Stimulated activated CD8-positive, alpha-beta memory T cell treated with anti-CD3 and anti-CD28 coated beads, Interleukin-7, amount 100 ng/mL, for 4 hours (primary cell): Measurements from ENCODE around the gene ABCA2.

Experiments
- DNase-seq, 2 donors: peaks; one replicate each; pipeline ENCODE4 v3.0.0-alpha.2; 2020; ENCODE audit warnings: low read depth in 2 of 2

Gene ABCA2

DNA sequence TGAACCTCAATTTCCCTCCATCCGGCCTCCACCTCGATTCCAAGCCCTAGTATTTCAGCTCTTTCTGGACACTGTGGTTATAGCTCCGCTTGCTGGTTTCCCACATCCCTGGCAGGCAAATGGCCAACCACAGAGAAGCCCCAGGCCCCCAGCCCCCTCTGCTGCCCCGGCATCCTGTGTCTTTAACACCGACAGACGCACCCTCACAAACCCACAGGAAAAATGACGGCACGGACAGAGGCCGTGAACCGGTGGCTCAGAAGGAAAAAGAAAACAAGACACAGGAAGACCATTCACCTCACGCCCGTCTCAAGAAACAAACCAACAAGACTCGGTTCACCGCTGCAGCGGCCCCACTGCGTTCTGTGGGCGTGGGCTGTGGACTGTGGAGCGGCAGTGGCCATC, 30.2 kb downstream of the ABCA2 start:
- DNase-seq, result peak; percentile 17 to 36

DNA sequence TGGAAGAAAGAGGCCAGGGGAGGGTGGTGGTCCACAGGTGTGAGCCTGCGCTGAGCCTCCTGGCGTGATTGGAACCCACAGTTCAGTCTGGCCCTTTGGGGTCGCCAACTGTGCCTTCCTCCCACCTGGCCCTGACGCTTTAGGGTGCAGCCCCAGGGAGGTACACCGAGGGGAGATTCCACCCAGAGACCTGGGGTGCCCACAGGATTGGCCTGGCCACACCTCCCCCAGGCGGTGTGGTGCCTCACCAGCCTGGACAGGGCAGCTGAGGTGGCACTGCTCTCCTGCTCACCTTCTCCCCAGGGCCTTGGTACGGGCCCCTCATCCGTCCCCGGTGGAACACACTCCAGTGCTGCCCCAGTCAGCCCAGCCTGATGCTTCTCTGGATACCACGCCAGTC, 30.7 kb downstream of the ABCA2 start:
- DNase-seq, result no peak

DNA sequence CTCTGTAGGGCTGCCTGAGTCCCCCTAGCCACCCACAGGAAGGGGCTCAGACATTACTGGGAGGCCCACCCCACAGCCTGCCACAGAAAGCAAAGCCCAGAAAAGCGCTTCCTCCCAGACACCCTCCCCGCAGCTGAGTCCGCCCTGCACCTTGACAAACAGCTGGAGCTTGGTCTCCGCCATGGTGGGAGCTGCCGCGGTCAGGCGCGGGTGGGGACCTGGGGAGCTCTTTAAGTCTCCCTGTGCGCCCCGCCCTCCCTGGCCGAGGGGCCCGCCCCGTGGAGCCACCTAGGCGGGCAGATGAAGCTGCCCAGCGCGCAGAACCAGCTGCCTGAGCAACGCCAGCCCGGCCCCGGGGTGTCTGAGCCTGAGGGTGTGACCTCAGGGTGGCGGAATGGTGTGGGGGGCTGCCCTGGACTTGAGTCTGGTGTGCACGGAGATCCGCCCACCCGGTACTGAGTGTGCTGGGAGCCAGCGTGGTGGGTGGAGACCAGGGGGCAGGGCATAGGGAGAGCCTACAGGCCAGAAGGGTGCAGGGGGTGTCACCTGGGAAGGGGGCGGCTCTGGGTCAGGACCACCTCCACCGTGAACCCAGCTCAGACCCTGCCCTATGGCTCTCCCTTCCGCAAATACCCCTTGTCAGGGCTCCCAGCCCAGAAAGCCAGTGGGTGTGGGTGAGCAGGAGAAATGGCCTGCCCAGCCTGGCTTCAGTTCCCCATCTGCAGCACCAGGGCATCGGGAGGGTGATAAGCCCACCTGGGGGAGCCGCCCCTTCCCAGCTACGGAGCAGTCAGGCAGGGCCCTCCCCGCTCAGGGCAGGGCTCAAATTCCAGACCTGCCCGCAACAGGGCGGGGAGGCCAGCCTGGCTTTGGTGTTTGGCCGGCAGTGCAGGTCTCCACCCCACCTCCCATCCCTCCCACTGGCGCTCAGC, 31.4 kb downstream of the ABCA2 start, which contains the start of gene CLIC3:
CLIC3 (minus strand) TSS at position 208 of the 932 bp plus-strand sequence; CDS start at position 183, 25 bp downstream.
- DNase-seq, result peak in 1 of 2 donors; percentile 58

DNA sequence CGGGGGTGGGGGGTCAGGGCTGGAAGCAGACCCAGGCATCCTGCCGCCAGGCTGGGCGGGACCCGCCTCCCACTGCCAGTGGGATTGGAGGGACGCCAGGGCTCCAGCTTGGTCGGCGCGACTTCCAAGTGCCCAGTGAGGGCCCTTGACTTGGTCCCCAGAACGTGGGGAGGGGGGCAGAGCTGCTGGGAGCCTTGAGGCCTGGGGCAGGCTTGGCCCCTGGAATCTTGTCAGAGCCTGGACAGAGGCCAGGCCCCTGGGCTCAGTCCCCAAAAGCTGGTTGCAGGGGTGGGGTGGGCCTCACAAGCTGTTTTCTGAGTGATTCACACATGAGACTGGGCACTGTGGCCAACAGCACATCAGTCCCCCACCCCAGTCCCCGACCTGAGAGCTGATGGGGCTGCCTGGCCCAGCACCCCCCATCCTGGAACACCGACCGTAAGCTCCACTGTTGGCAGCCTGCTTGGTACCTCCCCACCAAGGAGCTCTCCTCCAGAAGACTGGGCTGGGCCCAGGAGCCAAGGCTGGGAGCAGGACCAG, 32.2 kb downstream of the ABCA2 start:
- DNase-seq, result no peak

DNA sequence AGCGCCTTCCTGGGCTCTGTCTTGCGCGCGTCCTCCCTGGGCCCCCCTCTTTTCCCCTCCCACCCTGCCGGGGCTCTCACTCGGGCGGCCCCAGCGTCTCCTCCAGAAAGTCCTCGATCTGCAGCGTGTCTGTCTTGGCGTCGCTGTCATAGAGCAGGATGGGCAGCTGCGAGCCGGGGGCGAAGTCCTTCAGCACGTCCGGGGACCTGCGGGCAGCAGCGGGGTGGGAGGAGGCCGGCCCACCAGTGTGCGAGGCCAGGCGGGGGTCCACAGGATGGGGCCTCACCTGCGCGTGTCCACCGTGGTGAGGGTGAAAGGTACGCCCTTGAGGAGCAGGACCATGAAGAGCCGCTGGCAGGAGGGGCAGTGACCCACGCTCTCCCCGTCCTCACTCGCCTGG, 32.7 kb downstream of the ABCA2 start:
- no peak for DNase-seq

DNA sequence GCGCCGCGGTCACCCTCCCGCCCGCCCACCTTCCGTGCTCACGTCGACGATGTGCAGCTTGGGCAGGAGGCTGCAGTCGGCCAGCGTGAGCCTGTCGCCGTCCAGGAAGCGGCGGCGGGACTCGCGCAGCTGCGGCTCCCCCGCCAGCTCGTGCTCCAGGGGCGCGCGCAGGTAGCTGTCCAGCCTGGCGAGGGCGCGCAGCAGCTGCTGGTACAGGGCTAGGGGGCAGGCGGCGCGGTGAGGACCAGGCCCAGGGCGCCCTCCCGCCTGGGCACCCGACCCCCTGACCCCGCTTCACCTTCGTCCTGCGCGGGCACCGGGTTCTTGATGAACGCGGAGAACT, 33.2 kb downstream of the ABCA2 start:
- no peak for DNase-seq

DNA sequence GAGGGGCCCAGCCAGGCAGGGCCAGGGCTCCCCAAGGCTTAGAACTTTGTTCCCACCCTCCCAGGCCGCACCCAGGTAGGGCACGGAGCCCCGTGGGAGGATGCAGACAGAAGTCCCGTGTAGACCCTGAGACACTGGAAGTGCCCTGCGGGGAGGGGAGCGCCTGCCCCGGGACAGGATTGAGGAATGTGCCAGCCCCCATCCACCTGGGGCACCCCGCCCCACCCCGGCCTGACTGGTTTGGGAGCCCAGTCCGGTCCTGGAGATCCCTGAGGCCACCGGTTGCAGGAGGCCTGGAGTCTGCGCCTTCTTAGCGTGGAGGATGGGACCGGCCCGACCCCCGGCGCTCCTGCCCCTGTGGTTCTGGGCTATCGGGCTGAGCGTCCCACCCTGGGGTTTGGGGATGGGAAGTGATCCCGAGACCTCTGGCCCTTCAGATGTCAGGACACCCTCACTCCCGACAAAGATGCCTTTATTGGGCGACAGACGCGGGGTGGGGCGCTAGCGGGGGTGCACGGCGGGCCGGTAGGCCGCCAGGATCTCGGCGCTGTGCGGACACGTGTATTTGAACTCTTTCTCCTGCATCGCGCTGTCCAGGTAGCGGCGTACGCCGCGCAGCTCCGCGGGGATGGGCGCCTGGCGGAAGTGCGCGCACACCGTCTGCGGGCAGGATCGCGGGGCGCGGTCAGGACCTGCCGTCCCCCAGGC, 33.7 kb downstream of the ABCA2 start:
- DNase-seq, result no peak

DNA sequence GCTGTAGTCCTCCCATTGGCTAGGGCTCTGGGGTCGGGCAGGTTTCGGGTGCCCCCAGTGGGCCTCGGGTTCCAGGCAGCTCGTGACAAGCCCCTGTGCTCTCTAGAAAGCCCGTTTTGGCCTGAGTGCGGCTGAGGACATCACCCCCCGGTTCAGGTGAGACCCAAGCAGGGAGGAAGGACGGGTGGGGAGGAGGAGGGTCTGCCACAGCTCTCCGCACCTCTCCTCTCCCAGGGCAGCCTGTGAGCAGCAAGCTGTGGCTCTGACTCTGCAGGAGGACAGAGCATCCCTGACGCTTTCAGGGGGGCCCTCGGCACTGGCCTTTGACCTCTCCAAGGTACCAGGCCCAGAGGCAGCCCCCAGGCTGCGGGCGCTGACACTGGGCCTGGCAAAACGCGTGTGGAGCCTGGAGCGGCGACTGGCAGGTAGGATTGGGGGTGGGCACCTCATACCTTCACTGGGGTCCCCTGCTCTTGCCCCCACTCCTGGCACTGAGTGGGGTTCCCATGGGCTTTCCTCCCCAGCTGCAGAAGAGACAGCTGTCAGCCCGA, 35.1 kb downstream of the ABCA2 start:
- DNase-seq, result no peak

DNA sequence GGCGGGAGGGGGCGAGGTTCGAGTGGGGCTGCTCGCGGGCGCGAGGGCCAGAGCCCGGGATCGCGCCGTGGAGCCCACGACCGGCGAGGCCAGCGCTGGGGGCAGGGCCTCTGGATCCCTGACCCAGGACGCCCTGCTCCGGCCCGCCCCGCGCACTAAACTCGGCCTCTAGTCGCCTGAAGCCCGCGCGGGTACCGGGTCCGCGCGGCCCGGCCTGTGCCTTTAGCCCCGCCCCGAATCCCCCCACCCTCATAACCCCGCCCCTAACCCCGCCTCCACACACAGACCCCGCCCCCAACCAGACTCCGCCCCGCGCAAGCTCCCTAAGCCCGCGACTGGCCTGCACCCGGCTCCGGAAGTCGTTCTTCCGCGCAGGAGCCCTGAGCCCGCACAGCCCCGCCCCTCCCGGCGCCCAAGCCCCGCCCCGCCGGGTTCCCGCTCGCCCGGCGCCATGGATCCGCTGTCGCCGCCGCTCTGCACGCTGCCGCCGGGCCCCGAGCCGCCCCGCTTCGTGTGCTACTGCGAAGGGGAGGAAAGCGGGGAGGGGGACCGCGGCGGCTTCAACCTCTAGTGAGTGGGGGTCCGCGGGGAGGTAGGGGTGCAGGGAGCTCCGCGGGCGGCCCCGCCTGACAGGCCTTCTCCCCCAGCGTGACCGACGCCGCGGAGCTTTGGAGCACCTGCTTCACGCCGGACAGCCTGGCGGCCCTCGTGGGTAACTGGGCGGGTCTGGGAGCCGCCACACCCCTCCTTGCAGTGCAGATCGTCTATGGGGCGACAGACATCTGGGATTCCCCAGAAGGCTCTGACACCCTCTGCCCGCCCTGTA, 35.8 kb downstream of the ABCA2 start, which contains the start of gene PAXX:
PAXX (plus strand) TSS at position 430 of the 826 bp plus-strand sequence; CDS start at position 452, 22 bp downstream.
- DNase-seq, result peak; percentile 80 to 91

DNA sequence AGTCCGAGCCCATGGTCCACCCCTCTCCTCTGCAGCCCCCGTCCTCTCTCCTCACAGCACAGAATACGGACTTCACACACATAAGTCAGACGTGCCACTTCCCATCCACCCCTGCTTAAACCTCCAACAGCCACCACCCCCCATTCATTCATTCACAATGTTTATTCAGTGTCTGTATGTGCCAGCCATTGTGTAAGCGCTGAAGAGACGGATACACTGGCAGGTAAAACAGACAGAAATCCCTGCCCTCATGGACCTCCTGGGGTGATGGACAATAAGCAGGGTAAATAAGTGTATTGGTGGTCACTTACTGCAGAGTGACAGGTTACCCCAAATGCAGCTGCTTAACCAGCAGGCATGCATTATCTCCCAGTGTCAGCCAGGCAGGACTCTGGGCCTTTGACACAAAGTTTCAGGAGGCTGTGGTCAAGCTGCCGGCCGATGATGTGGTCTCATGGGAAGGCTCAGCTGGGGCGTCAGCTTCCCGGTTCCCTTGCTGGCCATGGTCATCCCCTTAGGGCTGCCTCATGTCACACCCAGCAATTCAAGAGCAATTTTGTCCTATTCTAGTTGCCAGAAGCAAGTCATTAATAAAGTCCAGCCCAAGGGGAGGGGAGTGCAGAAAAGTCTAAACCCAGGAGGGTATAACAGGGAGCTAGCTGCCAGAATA, 37.7 kb downstream of the ABCA2 start:
- DNase-seq, result no peak

DNA sequence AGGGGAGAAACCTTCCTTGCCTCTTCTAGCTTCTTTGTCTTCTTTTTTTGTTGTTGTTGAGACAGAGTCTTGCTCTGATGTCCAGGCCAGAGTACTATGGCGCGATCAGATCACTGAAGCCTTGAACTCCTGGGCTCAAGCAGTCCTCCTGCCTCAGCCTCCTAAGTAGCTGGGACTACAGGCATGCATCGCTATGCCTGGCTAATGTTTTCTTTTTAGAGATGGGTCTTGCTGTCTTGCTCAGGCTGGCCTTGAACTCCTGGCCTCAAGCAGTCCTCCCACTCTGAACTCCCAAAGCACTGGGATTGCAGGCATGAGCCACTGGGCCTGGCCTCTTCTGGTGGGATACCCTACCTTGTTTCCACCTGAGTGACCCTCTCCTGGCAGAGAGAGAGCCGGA, 39.2 kb downstream of the ABCA2 start:
- no peak for DNase-seq

DNA sequence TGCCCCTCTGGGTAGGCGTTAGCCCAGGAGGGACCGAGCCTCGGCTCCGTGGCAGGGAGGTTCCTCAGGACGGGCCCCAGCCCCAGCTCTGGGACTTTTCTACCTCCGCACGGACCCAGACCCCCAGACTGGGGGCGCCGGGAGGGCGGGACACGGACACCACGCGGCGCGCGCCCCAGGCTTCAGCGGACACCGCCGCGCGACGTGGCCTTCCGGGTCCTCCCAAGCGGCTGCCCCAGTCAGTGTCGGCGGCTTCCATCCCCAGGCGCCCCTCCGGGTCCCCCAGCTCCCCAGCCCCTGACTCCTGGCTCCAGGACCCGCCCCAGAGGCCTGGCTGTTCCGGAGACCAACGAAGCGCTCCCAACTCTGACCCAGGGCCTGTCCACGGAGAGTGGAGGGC, 42.2 kb downstream of the ABCA2 start:
- DNase-seq, result no peak

DNA sequence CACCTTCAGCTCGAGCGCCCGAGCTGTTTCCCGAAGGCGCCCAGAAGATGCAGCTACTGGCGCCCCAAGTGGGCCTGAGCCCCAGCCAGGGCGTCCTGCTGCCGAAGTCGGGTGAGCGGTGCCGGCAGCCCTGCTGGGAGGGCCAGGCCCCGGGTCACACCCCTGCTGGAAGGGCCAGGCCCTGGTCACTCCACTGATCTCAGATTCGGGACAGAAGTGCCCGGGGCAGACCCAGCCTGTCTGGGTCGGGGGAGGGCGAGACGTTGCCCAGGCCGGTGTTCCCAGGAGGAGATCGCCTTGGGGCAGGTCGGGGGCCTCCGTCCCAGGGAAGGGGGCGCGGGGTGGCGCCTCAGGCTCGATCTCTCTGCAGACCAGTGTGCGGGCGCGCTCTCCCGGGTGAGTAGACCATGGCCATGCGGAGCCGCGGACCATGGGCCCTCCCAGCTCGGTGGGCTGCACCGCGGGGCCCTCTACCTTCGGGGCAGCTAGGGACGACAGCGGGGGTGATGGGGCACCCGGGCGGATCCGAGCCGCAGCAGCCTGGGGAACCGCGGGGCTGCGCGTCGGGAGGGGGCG, 42.9 kb downstream of the ABCA2 start:
- DNase-seq, result no peak

DNA sequence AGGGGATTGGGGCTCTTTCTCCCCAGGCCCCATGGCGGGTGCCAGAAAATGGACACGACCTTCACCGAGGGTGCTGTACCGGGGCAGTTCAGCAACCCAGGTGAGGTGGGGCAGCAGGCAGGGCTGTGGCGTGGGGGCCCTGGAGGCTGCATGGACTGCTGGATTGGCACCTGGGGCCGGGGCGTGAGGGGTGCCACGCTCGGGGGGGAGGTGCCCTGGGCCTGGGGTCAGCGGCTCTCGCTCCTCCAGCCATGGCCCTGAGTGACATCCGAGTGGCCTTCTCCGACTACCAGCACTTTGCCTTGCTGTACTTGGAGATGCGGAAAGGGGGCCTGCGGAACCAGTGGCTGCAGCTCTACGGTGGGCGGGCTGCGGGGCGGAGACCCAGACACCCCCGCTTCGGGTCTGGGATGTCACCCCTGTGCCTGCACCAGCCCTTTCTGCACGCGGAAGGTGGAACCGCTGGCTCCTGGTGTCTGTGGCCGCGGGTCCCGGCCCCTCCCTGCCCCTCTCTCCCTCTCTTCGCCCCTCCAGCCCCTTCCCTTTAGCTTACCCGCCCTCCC, 43.5 kb downstream of the ABCA2 start:
- no peak for DNase-seq

DNA sequence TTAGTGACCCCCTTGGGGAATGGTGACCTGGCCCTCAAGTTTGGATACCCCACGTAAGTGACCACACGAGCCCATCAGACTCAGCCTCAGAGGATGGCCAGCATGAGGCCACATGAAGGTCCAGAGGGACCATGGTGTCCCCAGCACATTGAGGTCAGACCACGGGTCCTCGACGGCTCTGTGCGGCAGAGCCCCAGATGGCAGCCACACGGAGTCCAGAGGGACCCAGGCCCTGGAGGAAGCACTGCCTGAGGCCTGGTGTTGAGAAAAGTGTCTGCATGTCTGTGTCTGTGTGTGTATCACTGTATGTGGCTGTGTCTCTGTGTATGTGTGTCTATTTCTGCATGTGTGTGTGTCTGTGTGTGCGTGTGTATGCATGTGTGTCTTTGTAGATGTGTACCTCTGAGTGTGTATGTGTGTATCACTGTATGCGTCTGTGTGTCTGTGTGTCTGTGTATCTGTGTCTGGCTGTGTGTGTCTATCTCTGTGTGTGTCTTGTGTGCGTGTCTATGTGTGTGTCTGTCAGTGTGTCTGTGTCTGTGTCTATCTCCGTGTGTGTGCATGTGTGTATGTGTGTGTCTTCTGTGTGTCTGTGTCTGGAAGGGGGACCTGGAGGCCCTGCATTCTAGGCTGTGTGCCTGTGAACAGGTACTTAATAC, 44.3 kb downstream of the ABCA2 start:
- DNase-seq, result no peak

DNA sequence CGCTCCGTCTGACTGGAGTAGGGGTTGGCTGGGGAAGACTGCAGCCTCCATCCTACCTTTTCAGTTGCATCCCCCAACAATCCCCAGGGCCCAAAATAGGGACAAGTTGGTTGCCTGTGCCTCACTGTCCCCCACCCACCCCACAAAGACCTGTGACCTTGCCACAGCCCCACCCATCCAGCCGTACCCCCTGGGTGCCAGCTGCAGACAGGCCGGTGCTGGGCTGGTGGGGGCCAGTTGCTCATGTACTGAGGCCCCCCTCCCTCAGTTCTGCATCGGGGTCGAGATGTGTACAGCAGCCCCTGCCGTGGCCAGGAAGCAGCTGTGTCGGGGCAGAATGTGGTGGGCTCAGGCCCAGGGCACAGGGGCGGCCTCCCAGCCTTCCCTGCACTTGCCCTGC, 44.9 kb downstream of the ABCA2 start:
- no peak for DNase-seq

DNA sequence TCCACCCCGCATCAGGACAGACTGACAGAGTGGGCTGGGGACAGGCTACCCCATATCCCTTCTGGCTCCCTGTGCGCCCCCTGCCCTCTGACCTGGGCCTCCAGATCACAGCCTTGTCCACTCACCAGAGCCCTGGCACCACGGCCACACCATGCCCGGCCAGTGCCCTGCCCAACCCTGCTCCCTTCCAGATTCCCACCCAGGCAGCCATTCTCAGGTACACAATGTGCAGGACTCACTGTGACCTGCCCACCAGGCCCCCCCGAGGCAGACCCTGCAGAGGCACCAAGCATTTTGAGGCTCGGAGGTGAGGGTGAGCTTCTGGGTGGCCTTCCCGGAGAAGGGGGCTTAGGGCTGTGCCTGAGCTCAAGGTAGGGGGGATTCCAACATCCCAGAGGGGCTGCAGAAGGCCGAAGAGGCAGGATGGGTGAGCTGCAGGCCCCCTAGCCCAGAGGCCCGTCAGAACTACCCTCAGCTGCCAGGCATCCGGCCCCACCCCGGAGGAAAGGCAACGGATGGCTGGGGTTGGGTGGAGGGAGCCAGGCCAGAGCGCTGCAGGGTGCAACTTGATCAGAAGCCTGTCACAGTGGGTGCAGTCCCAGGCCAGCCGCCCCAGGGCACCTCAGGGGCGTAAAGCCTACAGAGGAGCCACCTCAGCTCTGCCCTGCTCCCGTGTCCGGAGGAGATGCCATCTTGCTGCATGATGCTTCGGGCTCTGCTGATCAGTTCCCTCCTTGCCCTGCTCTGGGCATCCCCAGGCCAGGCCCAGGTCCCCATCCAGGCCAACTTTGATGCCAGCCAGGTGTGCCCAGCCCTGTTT, 45.6 kb downstream of the ABCA2 start, which contains the start of gene LCNL1:
LCNL1 (plus strand) TSS at position 762 of the 820 bp plus-strand sequence. CDS start 594 bp downstream, outside the sequence.
- DNase-seq, result no peak

DNA sequence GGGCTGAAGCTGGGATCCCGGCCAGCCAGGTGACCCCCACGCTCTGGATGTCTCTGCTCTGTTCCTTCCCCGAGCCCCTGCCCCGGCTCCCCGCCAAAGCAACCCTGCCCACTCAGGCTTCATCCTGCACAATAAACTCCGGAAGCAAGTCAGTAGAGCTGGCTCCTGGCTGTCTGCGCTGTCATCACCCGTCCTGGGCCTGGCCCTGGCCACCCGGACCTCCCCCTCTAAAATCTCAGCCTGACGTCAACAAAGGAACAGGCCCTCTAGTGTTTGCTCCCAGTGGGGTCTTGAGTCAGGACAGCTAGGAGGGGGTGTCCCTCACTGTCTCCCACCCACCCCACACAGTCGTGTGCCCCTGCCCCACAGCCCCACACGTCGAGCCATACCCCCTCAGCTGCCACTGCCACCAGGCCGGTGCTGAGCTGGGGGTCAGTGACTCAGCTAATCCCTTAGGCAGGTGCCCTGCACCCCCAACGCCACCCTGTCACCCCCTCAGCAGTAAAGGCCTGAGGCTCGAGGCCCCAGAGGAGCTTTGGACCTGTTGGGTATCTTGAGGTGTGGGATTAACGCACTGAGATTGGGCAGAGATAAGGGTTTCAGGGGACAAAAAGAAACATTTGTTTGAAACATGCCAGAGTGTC, 46.3 kb downstream of the ABCA2 start:
- no peak for DNase-seq
